SH-SY5Y (cell line): ENCODE data around the gene RRM1.

ENCODE experiments used
- GATA2 ChIP-seq: IDR thresholded peaks from 2 replicates; pipeline ENCODE4 v1.6.1; 2011; ENCODE audit warnings: mild to moderate bottlenecking, low read depth, low read length
- GATA3 ChIP-seq: IDR thresholded peaks from 2 replicates; pipeline ENCODE4 v1.6.1; 2011; ENCODE audit warnings: low read depth, mild to moderate bottlenecking, low read length, moderate library complexity

RRM1 gene

GRCh38 chr11:4187055-4187988, 92.7 kb downstream of the RRM1 start:
- no peak for TF ChIP-seq GATA2
- TF ChIP-seq GATA3 = no peak
